Neural cell (in vitro differentiated cells): ENCODE measurements around the gene CDH20. TPM values are rescaled to one million over a fixed set of nuclear protein-coding genes. Genes with fewer than 3 reads are reported as not detected.

Experiments
- H2AFZ ChIP-seq: fragments of 200-600, 300-800 bp; sonication (generic), shearing (Covaris generic); 2 replicates; pipeline ENCODE4 v1.6.0; 2014; ENCODE audit warnings: low read depth, mild to moderate bottlenecking, antibody characterized with exemption, low read length, moderate library complexity
- H3F3A ChIP-seq: fragments of 200-600 bp; shearing (Covaris generic); 2 replicates; pipeline ENCODE4 v1.6.1; 2016; ENCODE audit warnings: mild to moderate bottlenecking, moderate library complexity, mixed read lengths, antibody characterized with exemption, low read length; ENCODE audit not compliant: insufficient read depth, poor library complexity, severe bottlenecking
- H3K27ac ChIP-seq: fragments of 200-600, 300-800 bp; sonication (generic), shearing (Covaris generic); 2 replicates; pipeline ENCODE4 v1.5.1; 2014; ENCODE audit warnings: mild to moderate bottlenecking, low read length, moderate library complexity
- H3K27me3 ChIP-seq: fragments of 300-800, 200-600 bp; sonication (generic), shearing (Covaris generic); 2 replicates; pipeline ENCODE4 v1.6.0; 2014; ENCODE audit warnings: mild to moderate bottlenecking, low read depth, low read length, moderate library complexity; ENCODE audit not compliant: insufficient read depth
- H3K36me3 ChIP-seq: fragments of 300-800, 200-600 bp; sonication (generic), shearing (Covaris generic); 2 replicates; pipeline ENCODE4 v1.5.1; 2014; ENCODE audit warnings: mild to moderate bottlenecking, antibody characterized with exemption, low read length, moderate library complexity; ENCODE audit not compliant: insufficient read depth
- H3K4me2 ChIP-seq: fragments of 300-800, 200-600 bp; sonication (generic), shearing (Covaris generic); 2 replicates; pipeline ENCODE4 v1.6.0; 2014; ENCODE audit warnings: mild to moderate bottlenecking, low read length
- H3K4me3 ChIP-seq: fragments of 300-800, 200-600 bp; sonication (generic), shearing (Covaris generic); 2 replicates; pipeline ENCODE4 v1.5.1; 2014; ENCODE audit warnings: mild to moderate bottlenecking, low read length, moderate library complexity
- H3K79me2 ChIP-seq: fragments of 200-600 bp; shearing (Covaris generic); replicated peaks from 2 replicates; pipeline ENCODE4 v1.6.0; 2014; ENCODE audit warnings: mild to moderate bottlenecking, low read length, moderate library complexity; ENCODE audit not compliant: insufficient read depth
- H3K9ac ChIP-seq: fragments of 300-800, 200-600 bp; sonication (generic), shearing (Covaris generic); 2 replicates; pipeline ENCODE4 v1.6.1; 2016; ENCODE audit warnings: mild to moderate bottlenecking, low read length, mixed read lengths
- H3K9me2 ChIP-seq: fragments of 200-600 bp; shearing (Covaris generic); 2 replicates; pipeline ENCODE4 v1.6.1; 2016; ENCODE audit warnings: mild to moderate bottlenecking, low read length, mixed read lengths; ENCODE audit not compliant: insufficient read depth
- H3K9me3 ChIP-seq: fragments of 200-600, 300-800 bp; sonication (generic), shearing (Covaris generic); 2 replicates; pipeline ENCODE4 v1.6.1; 2016; ENCODE audit warnings: mild to moderate bottlenecking, mixed run types, low read length, moderate library complexity, mixed read lengths
- H4K20me1 ChIP-seq: fragments of 200-600 bp; shearing (Covaris generic); 2 replicates; pipeline ENCODE4 v1.6.1; 2016; ENCODE audit warnings: mild to moderate bottlenecking, mixed run types; ENCODE audit not compliant: insufficient read depth
- CTCF ChIP-seq: fragments of 450-650 bp; IDR thresholded peaks from 2 replicates; pipeline ENCODE4 v1.5.1; 2014; ENCODE audit warnings: antibody characterized with exemption, mild to moderate bottlenecking, moderate library complexity; ENCODE audit not compliant: poor library complexity, severe bottlenecking
- EP300 ChIP-seq: fragments of 450-650 bp; conservative IDR thresholded peaks from 2 replicates; pipeline ENCODE4 v1.6.1; 2014; ENCODE audit warnings: antibody characterized with exemption, mild to moderate bottlenecking, moderate library complexity; ENCODE audit not compliant: poor library complexity, severe bottlenecking
- EZH2 ChIP-seq: fragments of 200-600, 300-800 bp; shearing (Covaris generic), sonication (generic); IDR thresholded peaks from 2 replicates; pipeline ENCODE4 v1.6.1; 2014; ENCODE audit warnings: antibody characterized with exemption, low read length, borderline replicate concordance, mild to moderate bottlenecking; ENCODE audit not compliant: insufficient read depth, poor library complexity, severe bottlenecking
- MXI1 ChIP-seq: fragments of 450-650 bp; conservative IDR thresholded peaks from 2 replicates; pipeline ENCODE4 v1.6.1; 2014; ENCODE audit warnings: antibody characterized with exemption, mild to moderate bottlenecking; ENCODE audit not compliant: poor library complexity, severe bottlenecking
- POLR2AphosphoS5 ChIP-seq: IDR thresholded peaks from 2 replicates; pipeline ENCODE4 v1.6.1; 2012
- RAD21 ChIP-seq: fragments of 450-650 bp; conservative IDR thresholded peaks from 2 replicates; pipeline ENCODE4 v1.6.1; 2014; ENCODE audit warnings: antibody characterized with exemption, mild to moderate bottlenecking, moderate library complexity
- REST ChIP-seq: IDR thresholded peaks from 2 replicates; pipeline ENCODE4 v1.6.1; 2012; ENCODE audit warnings: borderline replicate concordance
- SMC3 ChIP-seq: fragments of 450-650 bp; conservative IDR thresholded peaks from 2 replicates; pipeline ENCODE4 v1.6.1; 2014; ENCODE audit warnings: antibody characterized with exemption, mild to moderate bottlenecking, moderate library complexity; ENCODE audit not compliant: poor library complexity
- TAF1 ChIP-seq: IDR thresholded peaks from 2 replicates; pipeline ENCODE4 v1.6.1; 2012; ENCODE audit warnings: low read depth
- polyA plus RNA-seq: library from polyadenylated mRNA; depleted of rRNA; stranded (reverse); fragments of >200 nt; gene quantifications from 2 replicates; pipeline ENCODE4 v1.2.3, GENCODE V29; 2014

Gene CDH20
- polyA plus RNA-seq, 1 donor from 2014 or later, result 1.7 TPM

- no peak overlapping the region for H3K27ac ChIP-seq
- H3K4me2 ChIP-seq, result no peak overlapping the region
- H3K4me3 ChIP-seq, result peak overlapping the region; percentile 78
- no peaks in the 10 kb centered on the region for H3K9me3 ChIP-seq
- no peaks in the 10 kb centered on the region for H3K79me2 ChIP-seq
- no peak overlapping the region for H2AFZ ChIP-seq
- no peaks in the 10 kb centered on the region for H3F3A ChIP-seq
- no peaks in the 10 kb centered on the region for H4K20me1 ChIP-seq
- H3K9me2 ChIP-seq, result no peaks in the 10 kb centered on the region
- no peaks in the 10 kb centered on the region for H3K36me3 ChIP-seq
- H3K27me3 ChIP-seq, result peaks cover 41% of the 10 kb centered on the region
- TF ChIP-seq SMC3, result no peak
- TF ChIP-seq RAD21, result no peak
- no peak for TF ChIP-seq TAF1
- TF ChIP-seq EP300, result no peak
- TF ChIP-seq REST, result no peak
- TF ChIP-seq POLR2AphosphoS5, result no peak
- no peak for TF ChIP-seq MXI1
- no peak for TF ChIP-seq EZH2
- no peak for TF ChIP-seq CTCF
- no peak overlapping the region for H3K9ac ChIP-seq
These were observed 1.9 kb downstream of the CDH20 start for GRCh38 chr18:61334951-61335683.

GRCh38 chr18:61335684-61336555, 2.7 kb downstream of the CDH20 start:
- no peaks in the 10 kb centered on the region for H3K9me3 ChIP-seq
- peaks cover 41% of the 10 kb centered on the region for H3K27me3 ChIP-seq
- H3K36me3 ChIP-seq, result no peaks in the 10 kb centered on the region
- no peak for TF ChIP-seq TAF1
- TF ChIP-seq MXI1, result no peak
- no peak for TF ChIP-seq SMC3
- no peak for TF ChIP-seq EP300
- TF ChIP-seq EZH2, result no peak
- no peak for TF ChIP-seq CTCF
- no peak for TF ChIP-seq REST
- no peak for TF ChIP-seq POLR2AphosphoS5
- no peak for TF ChIP-seq RAD21
- H3F3A ChIP-seq, result no peaks in the 10 kb centered on the region
- no peaks in the 10 kb centered on the region for H3K79me2 ChIP-seq
- H4K20me1 ChIP-seq, result no peaks in the 10 kb centered on the region
- H3K9ac ChIP-seq, result no peak overlapping the region
- no peak overlapping the region for H3K4me3 ChIP-seq
- H3K4me2 ChIP-seq, result no peak overlapping the region
- H3K27ac ChIP-seq, result no peak overlapping the region
- no peaks in the 10 kb centered on the region for H3K9me2 ChIP-seq
- H2AFZ ChIP-seq, result no peak overlapping the region
